BE2C (cell line): ENCODE results near the gene PARP1.
"Not testable (repeated sequence)": the region's sequence is repeated elsewhere in the genome, so short reads cannot be mapped to it uniquely, and the experiment has no call there.

ENCODE experiments used
- DNase-seq: peaks from one replicate; pipeline ENCODE4 v3.0.0-alpha.2; 2020
- H3K27me3 ChIP-seq: fragments of 250-450 bp; sonication (Bioruptor Pico); 2 replicates; pipeline ENCODE4 v1.5.1; 2020; ENCODE audit warnings: mild to moderate bottlenecking
- H3K36me3 ChIP-seq: fragments of 250-450 bp; sonication (Bioruptor Pico); 2 replicates; pipeline ENCODE4 v1.5.1; 2020; ENCODE audit warnings: mild to moderate bottlenecking
- H3K4me1 ChIP-seq: fragments of 250-450 bp; sonication (Bioruptor Pico); 2 replicates; pipeline ENCODE4 v1.5.1; 2020
- H3K4me3 ChIP-seq: 2 replicates; pipeline ENCODE4 v1.5.1; 2011; ENCODE audit warnings: low read depth, low read length
- H3K9me3 ChIP-seq: fragments of 250-450 bp; sonication (Bioruptor Pico); 2 replicates; pipeline ENCODE4 v1.5.1; 2020
- CTCF ChIP-seq: IDR thresholded peaks from 2 replicates; pipeline ENCODE4 v1.5.1; 2012; ENCODE audit warnings: mild to moderate bottlenecking, low read depth, low read length

Gene PARP1

GRCh38 chr1:226433341-226433720 is 25.4 kb upstream of the PARP1 start:
- Histone ChIP-seq H3K4me1 (no peaks in the 10 kb centered on the region), H3K4me3 (no peak overlapping the region), H3K9me3 (no peaks in the 10 kb centered on the region), H3K27me3 (no peaks in the 10 kb centered on the region), H3K36me3 (no peaks in the 10 kb centered on the region)
- DNase-seq, result no peak
- TF ChIP-seq CTCF, result no peak

- Histone ChIP-seq H3K4me3 (no peak overlapping the region), H3K4me1 (no peaks in the 10 kb centered on the region), H3K9me3 (no peaks in the 10 kb centered on the region), H3K36me3 (no peaks in the 10 kb centered on the region), H3K27me3 (no peaks in the 10 kb centered on the region)
- no peak for DNase-seq
- TF ChIP-seq CTCF, result no peak
Measured at GRCh38 chr1:226432586-226433340, 24.9 kb upstream of the PARP1 start.

- DNase-seq, H3K9me3 ChIP-seq, H3K4me3 ChIP-seq, H3K27me3 ChIP-seq, H3K4me1 ChIP-seq, H3K36me3 ChIP-seq: not testable (repeated sequence)
Measured at GRCh38 chr1:226431898-226432297, 24.0 kb upstream of the PARP1 start.

- Histone ChIP-seq H3K36me3 (no peaks in the 10 kb centered on the region), H3K27me3 (no peaks in the 10 kb centered on the region), H3K4me3 (no peak overlapping the region), H3K9me3 (no peaks in the 10 kb centered on the region), H3K4me1 (no peaks in the 10 kb centered on the region)
- TF ChIP-seq CTCF, result no peak
- no peak for DNase-seq
Measured at GRCh38 chr1:226429858-226430715, 22.2 kb upstream of the PARP1 start.

- H3K27me3 ChIP-seq, result no peaks in the 10 kb centered on the region
- TF ChIP-seq CTCF, result no peak
- no peaks in the 10 kb centered on the region for H3K36me3 ChIP-seq
- no peaks in the 10 kb centered on the region for H3K4me1 ChIP-seq
- H3K4me3 ChIP-seq, result no peak overlapping the region
- no peak for DNase-seq
- H3K9me3 ChIP-seq, result no peaks in the 10 kb centered on the region
Measured at GRCh38 chr1:226428791-226429461, 21.0 kb upstream of the PARP1 start.

- TF ChIP-seq CTCF, result no peak
- Histone ChIP-seq H3K4me3 (no peak overlapping the region), H3K9me3 (no peaks in the 10 kb centered on the region), H3K4me1 (no peaks in the 10 kb centered on the region), H3K27me3 (no peaks in the 10 kb centered on the region), H3K36me3 (no peaks in the 10 kb centered on the region)
- no peak for DNase-seq
Measured at GRCh38 chr1:226428348-226428747, 20.5 kb upstream of the PARP1 start.
